WTC11 (cell line): ENCODE measurements around the gene RHBDL2. TPM values are rescaled to one million over a fixed set of nuclear protein-coding genes. Genes with fewer than 3 reads are reported as not detected.

Experiments
- ATAC-seq: fragments of 200-7000 bp; cut with Tn5 transposase; 2 replicates; pipeline ENCODE4 v1.10.0; 2021; ENCODE audit warnings: mild to moderate bottlenecking, moderate library complexity
- CTCF ChIA-PET: fragments of 300-600 bp; sonication (Branson Sonifier 250); formaldehyde crosslinking; loops from one replicate; lab custom pipeline; 2021; ENCODE audit warnings: antibody characterized with exemption; lab: Charles Lee
- POLR2A ChIA-PET: fragments of 350-600 bp; sonication (Branson Sonifier 250); formaldehyde crosslinking; loops from one replicate; lab custom pipeline; 2021; ENCODE audit warnings: antibody characterized with exemption; lab: Charles Lee
- DNase-seq: peaks from one replicate; pipeline ENCODE4 v3.0.0; 2021; ENCODE audit warnings: low spot score
- H3K27ac Mint-ChIP-seq: 2 replicates; pipeline ENCODE4 v1.8.0; 2021; ENCODE audit warnings: mixed read lengths
- H3K27me3 Mint-ChIP-seq: 2 replicates; pipeline ENCODE4 v1.8.0; 2021; ENCODE audit warnings: low read depth, mild to moderate bottlenecking, moderate library complexity, mixed read lengths
- H3K36me3 Mint-ChIP-seq: 2 replicates; pipeline ENCODE4 v1.8.0; 2021; ENCODE audit warnings: mixed read lengths
- H3K4me1 Mint-ChIP-seq: 2 replicates; pipeline ENCODE4 v1.8.0; 2022; ENCODE audit warnings: mixed read lengths
- H3K4me3 Mint-ChIP-seq: 2 replicates; pipeline ENCODE4 v1.8.0; 2021; ENCODE audit warnings: mild to moderate bottlenecking, moderate library complexity, mixed read lengths
- H3K9me3 Mint-ChIP-seq: 2 replicates; pipeline ENCODE4 v1.8.0; 2021; ENCODE audit warnings: mixed read lengths
- AFF4 ChIP-seq: sonication (generic); formaldehyde crosslinking; IDR thresholded peaks from 2 replicates; pipeline ENCODE4 v1.8.1; 2023; ENCODE audit warnings: mild to moderate bottlenecking, missing genetic modification reagents, borderline replicate concordance
- ATF1 ChIP-seq: sonication (generic); formaldehyde crosslinking; IDR thresholded peaks from 2 replicates; pipeline ENCODE4 v1.8.1; 2023; ENCODE audit warnings: mild to moderate bottlenecking, moderate library complexity, missing genetic modification reagents
- CBFB ChIP-seq: sonication (generic); formaldehyde crosslinking; IDR thresholded peaks from 2 replicates; pipeline ENCODE4 v1.8.1; 2022; ENCODE audit warnings: mild to moderate bottlenecking, low read depth, missing genetic modification reagents
- CDX4 ChIP-seq: fragments of 250-450 bp; sonication (Bioruptor Pico); IDR thresholded peaks from 2 replicates; pipeline ENCODE4 v1.9.0; 2021; ENCODE audit warnings: moderate library complexity, mild to moderate bottlenecking, inconsistent platforms, borderline replicate concordance
- E2F4 ChIP-seq: sonication (generic); formaldehyde crosslinking; IDR thresholded peaks from 2 replicates; pipeline ENCODE4 v1.8.1; 2022; ENCODE audit warnings: low read depth, mild to moderate bottlenecking, moderate library complexity, missing genetic modification reagents, borderline replicate concordance
- E2F5 ChIP-seq: sonication (generic); formaldehyde crosslinking; IDR thresholded peaks from 2 replicates; pipeline ENCODE4 v1.8.1; 2022; ENCODE audit warnings: mild to moderate bottlenecking, moderate library complexity, missing genetic modification reagents
- ESRRA ChIP-seq: sonication (generic); formaldehyde crosslinking; IDR thresholded peaks from 2 replicates; pipeline ENCODE4 v1.8.1; 2022; ENCODE audit warnings: mild to moderate bottlenecking, missing genetic modification reagents, borderline replicate concordance
- FOXP1 ChIP-seq: sonication (generic); formaldehyde crosslinking; IDR thresholded peaks from 2 replicates; pipeline ENCODE4 v1.8.0; 2022; ENCODE audit warnings: missing genetic modification reagents, mild to moderate bottlenecking, moderate library complexity, borderline replicate concordance
- IRF2 ChIP-seq: sonication (generic); formaldehyde crosslinking; IDR thresholded peaks from 2 replicates; pipeline ENCODE4 v1.8.0; 2022; ENCODE audit warnings: low read depth, missing genetic modification reagents, borderline replicate concordance
- JAZF1 ChIP-seq: fragments of 250-450 bp; sonication (Bioruptor Pico); IDR thresholded peaks from 2 replicates; pipeline ENCODE4 v1.9.0; 2021; ENCODE audit warnings: moderate library complexity, mild to moderate bottlenecking, inconsistent platforms
- KAT7 ChIP-seq: sonication (generic); formaldehyde crosslinking; IDR thresholded peaks from 2 replicates; pipeline ENCODE4 v1.8.1; 2023; ENCODE audit warnings: missing genetic modification reagents, mild to moderate bottlenecking, borderline replicate concordance
- MAX ChIP-seq: sonication (generic); formaldehyde crosslinking; IDR thresholded peaks from 2 replicates; pipeline ENCODE4 v1.8.0; 2022; ENCODE audit warnings: mild to moderate bottlenecking, missing genetic modification reagents
- MXD4 ChIP-seq: fragments of 250-450 bp; sonication (Bioruptor Pico); IDR thresholded peaks from 2 replicates; pipeline ENCODE4 v1.8.0; 2021; ENCODE audit warnings: mild to moderate bottlenecking, moderate library complexity, borderline replicate concordance
- NFYB ChIP-seq: sonication (generic); formaldehyde crosslinking; conservative IDR thresholded peaks from 2 replicates; pipeline ENCODE4 v1.8.0; 2022; ENCODE audit warnings: low read depth, missing genetic modification reagents
- PREB ChIP-seq: sonication (generic); formaldehyde crosslinking; IDR thresholded peaks from 2 replicates; pipeline ENCODE4 v1.8.1; 2022; ENCODE audit warnings: mild to moderate bottlenecking, missing genetic modification reagents, moderate library complexity, borderline replicate concordance
- RORB ChIP-seq: fragments of 250-450 bp; sonication (Bioruptor Pico); IDR thresholded peaks from 2 replicates; pipeline ENCODE4 v1.9.0; 2021; ENCODE audit warnings: mild to moderate bottlenecking
- TEAD1 ChIP-seq: sonication (generic); formaldehyde crosslinking; IDR thresholded peaks from 2 replicates; pipeline ENCODE4 v1.8.0; 2022; ENCODE audit warnings: mild to moderate bottlenecking, missing genetic modification reagents
- USF1 ChIP-seq: sonication (generic); formaldehyde crosslinking; IDR thresholded peaks from 2 replicates; pipeline ENCODE4 v1.8.0; 2022; ENCODE audit warnings: mild to moderate bottlenecking, missing genetic modification reagents
- ZBTB21 ChIP-seq: sonication (generic); formaldehyde crosslinking; IDR thresholded peaks from 2 replicates; pipeline ENCODE4 v1.8.1; 2023; ENCODE audit warnings: mild to moderate bottlenecking, missing genetic modification reagents, borderline replicate concordance
- ZNF219 ChIP-seq: sonication (generic); formaldehyde crosslinking; IDR thresholded peaks from 2 replicates; pipeline ENCODE4 v1.8.0; 2023; ENCODE audit warnings: missing genetic modification reagents, mild to moderate bottlenecking, borderline replicate concordance
- ZNF532 ChIP-seq: fragments of 250-450 bp; sonication (Bioruptor Pico); IDR thresholded peaks from 2 replicates; pipeline ENCODE4 v1.9.0; 2021; ENCODE audit warnings: mild to moderate bottlenecking, borderline replicate concordance
- total RNA-seq: library from RNA; stranded (reverse); gene quantifications from 3 replicates; pipeline ENCODE4 v1.2.3, GENCODE V29; 2021

RHBDL2 gene
- total RNA-seq, 1 experiment from 2014 or later: 0.26 TPM

- H3K9me3 Mint-ChIP-seq: no peaks in the 10 kb centered on the region
- peaks cover 10% of the 10 kb centered on the region for H3K36me3 Mint-ChIP-seq
- peak within 1 kb of the TSS; percentile 62 for H3K27ac Mint-ChIP-seq
- H3K27me3 Mint-ChIP-seq: no peaks in the 10 kb centered on the region
- peak within 1 kb of the TSS; percentile 92 for H3K4me3 Mint-ChIP-seq
- DNase-seq (peak; percentile 99), ATAC-seq (peak; percentile 99)
- H3K4me1 Mint-ChIP-seq: peaks cover 18% of the 10 kb centered on the region
- CTCF ChIA-PET: interaction anchor here (0.9 to 1.6 kb wide), 2 partner anchors 13 to 239 kb away, joined by 3 to 4 read pairs; no protein-coding TSS in a partner anchor
- POLR2A ChIA-PET: interaction anchor here (0.6 kb wide), 1 partner anchor 166 kb away, joined by 3 read pairs; the partner anchor contains the start of gene NDUFS5
- TF ChIP-seq E2F4 (CRISPR knock-in tag): no peak
- no peak for TF ChIP-seq PREB
- TF ChIP-seq ESRRA (CRISPR knock-in tag): no peak
- TF ChIP-seq NFYB (CRISPR knock-in tag): peak; percentile 86
- no peak for TF ChIP-seq MXD4
- no peak for TF ChIP-seq CDX4 (CRISPR knock-in tag)
- no peak for TF ChIP-seq ZBTB21 (CRISPR knock-in tag)
- TF ChIP-seq FOXP1 (CRISPR knock-in tag): no peak; the same call in 1 of the 2 replicates
- TF ChIP-seq MAX (CRISPR knock-in tag): peak; percentile 72
- TF ChIP-seq E2F5: no peak
- TF ChIP-seq JAZF1: no peak
- TF ChIP-seq ZNF532 (CRISPR knock-in tag): no peak
- no peak for TF ChIP-seq IRF2
- no peak for TF ChIP-seq CBFB (CRISPR knock-in tag)
- no peak for TF ChIP-seq RORB (CRISPR knock-in tag)
- peak; percentile 100 for TF ChIP-seq USF1 (CRISPR knock-in tag)
- TF ChIP-seq KAT7 (CRISPR knock-in tag): no peak; the same call in 1 of the 2 replicates
- TF ChIP-seq AFF4 (CRISPR knock-in tag): no peak
- TF ChIP-seq ZNF219 (CRISPR knock-in tag): no peak
- 0 out of 2 replicates have a peak, but pooled peaks have one; percentile 43 for TF ChIP-seq TEAD1 (CRISPR knock-in tag)
- TF ChIP-seq ATF1 (CRISPR knock-in tag): no peak
These were observed 81.8 kb downstream of the RHBDL2 start, which contains the start of gene RRAGC for GRCh38 chr1:38859561-38860453. Gene RRAGC, minus strand, starts transcription at chr1:38859772. Its CDS starts 126 bp downstream, at chr1:38859646.
